H7 (cell line): Measurements from ENCODE around the gene RNASET2. TPM values are rescaled to one million over a fixed set of nuclear protein-coding genes. Genes with fewer than 3 reads are reported as not detected.
"Not testable (repeated sequence)": the region's sequence is repeated elsewhere in the genome, so short reads cannot be mapped to it uniquely, and the experiment has no call there.

Experiments
- DNase-seq: peaks from one replicate; pipeline ENCODE4 v3.0.0; 2012
- H3K27me3 ChIP-seq: 2 replicates; pipeline ENCODE4 v1.6.0; 2011; ENCODE audit warnings: mild to moderate bottlenecking, low read length; ENCODE audit not compliant: control insufficient read depth, insufficient read depth
- H3K36me3 ChIP-seq: replicated peaks from 2 replicates; pipeline ENCODE4 v1.5.1; 2011; ENCODE audit warnings: low read length; ENCODE audit not compliant: control insufficient read depth, insufficient read depth
- H3K4me3 ChIP-seq: 2 replicates; pipeline ENCODE4 v1.5.1; 2011; ENCODE audit warnings: low read depth, mild to moderate bottlenecking, control low read depth, low read length, moderate library complexity; ENCODE audit not compliant: insufficient read depth
- total RNA-seq: library from RNA; depleted of rRNA; stranded (reverse); fragments of >200 nt; shearing (Covaris generic); gene quantifications from 2 replicates; pipeline ENCODE4 v1.2.3, GENCODE V29; 2014

The RNASET2 gene
- total RNA-seq, 1 experiment from 2014 or later = 27.8 TPM

GRCh38 chr6:166915484-166915883, 40.9 kb downstream of the RNASET2 start:
- H3K27me3 ChIP-seq, H3K4me3 ChIP-seq, DNase-seq, H3K36me3 ChIP-seq: not testable (repeated sequence)

GRCh38 chr6:166914952-166915351, 41.4 kb downstream of the RNASET2 start:
- H3K4me3 ChIP-seq, DNase-seq, H3K36me3 ChIP-seq, H3K27me3 ChIP-seq: not testable (repeated sequence)

GRCh38 chr6:166911248-166911677, 45.1 kb downstream of the RNASET2 start:
- Histone ChIP-seq H3K36me3 (no peaks in the 10 kb centered on the region), H3K4me3 (no peak overlapping the region), H3K27me3 (no peaks in the 10 kb centered on the region)
- no peak for DNase-seq

GRCh38 chr6:166910601-166911000, 45.7 kb downstream of the RNASET2 start:
- Histone ChIP-seq H3K36me3 (no peaks in the 10 kb centered on the region), H3K4me3 (no peak overlapping the region)
- DNase-seq = no peak

GRCh38 chr6:166908811-166909210, 47.5 kb downstream of the RNASET2 start:
- no peak for DNase-seq
- Histone ChIP-seq H3K27me3 (no peaks in the 10 kb centered on the region), H3K4me3 (no peak overlapping the region), H3K36me3 (no peaks in the 10 kb centered on the region)

More at GRCh38 chr6:166910601-166911000, 45.7 kb downstream of the RNASET2 start:
- H3K27me3 ChIP-seq = no peaks in the 10 kb centered on the region

- peak; percentile 30 for DNase-seq
- H3K36me3 ChIP-seq = no peaks in the 10 kb centered on the region
- H3K4me3 ChIP-seq = no peak overlapping the region
- H3K27me3 ChIP-seq = no peaks in the 10 kb centered on the region
These were observed 48.2 kb downstream of the RNASET2 start for GRCh38 chr6:166907871-166908806.

GRCh38 chr6:166907373-166907841, 48.9 kb downstream of the RNASET2 start:
- no peak for DNase-seq
- H3K27me3 ChIP-seq = no peaks in the 10 kb centered on the region
- no peaks in the 10 kb centered on the region for H3K36me3 ChIP-seq
- H3K4me3 ChIP-seq = no peak overlapping the region

- no peak for DNase-seq
- Histone ChIP-seq H3K4me3 (no peak overlapping the region), H3K27me3 (no peaks in the 10 kb centered on the region), H3K36me3 (no peaks in the 10 kb centered on the region)
These were observed 49.8 kb downstream of the RNASET2 start for GRCh38 chr6:166906376-166907044.

- DNase-seq = no peak
- Histone ChIP-seq H3K4me3 (no peak overlapping the region), H3K36me3 (no peaks in the 10 kb centered on the region), H3K27me3 (no peaks in the 10 kb centered on the region)
These were observed 50.7 kb downstream of the RNASET2 start for GRCh38 chr6:166905505-166906134.

- DNase-seq = no peak
- H3K27me3 ChIP-seq = no peaks in the 10 kb centered on the region
- no peak overlapping the region for H3K4me3 ChIP-seq
- no peaks in the 10 kb centered on the region for H3K36me3 ChIP-seq
These were observed 51.3 kb downstream of the RNASET2 start for GRCh38 chr6:166905013-166905412.

GRCh38 chr6:166904101-166904746, 52.1 kb downstream of the RNASET2 start:
- H3K27me3 ChIP-seq = no peaks in the 10 kb centered on the region
- peak; percentile 70 for DNase-seq
- no peaks in the 10 kb centered on the region for H3K36me3 ChIP-seq
- no peak overlapping the region for H3K4me3 ChIP-seq

- no peaks in the 10 kb centered on the region for H3K27me3 ChIP-seq
- no peak overlapping the region for H3K4me3 ChIP-seq
- no peaks in the 10 kb centered on the region for H3K36me3 ChIP-seq
- DNase-seq = peak; percentile 45
These were observed 52.9 kb downstream of the RNASET2 start for GRCh38 chr6:166903500-166903899.

GRCh38 chr6:166903027-166903426, 53.3 kb downstream of the RNASET2 start:
- no peaks in the 10 kb centered on the region for H3K27me3 ChIP-seq
- no peak for DNase-seq
- H3K36me3 ChIP-seq = no peaks in the 10 kb centered on the region
- no peak overlapping the region for H3K4me3 ChIP-seq

GRCh38 chr6:166902211-166902755, 54.1 kb downstream of the RNASET2 start:
- no peak for DNase-seq
- no peak overlapping the region for H3K4me3 ChIP-seq
- H3K27me3 ChIP-seq = no peaks in the 10 kb centered on the region
- no peaks in the 10 kb centered on the region for H3K36me3 ChIP-seq
